ENCODE results near the gene DHX8. TPM values are rescaled to one million over a fixed set of nuclear protein-coding genes. Genes with fewer than 3 reads are reported as not detected.

The DHX8 gene
- total RNA-seq: 10 to 100 TPM; 60.6 to 62.9 TPM

DNA sequence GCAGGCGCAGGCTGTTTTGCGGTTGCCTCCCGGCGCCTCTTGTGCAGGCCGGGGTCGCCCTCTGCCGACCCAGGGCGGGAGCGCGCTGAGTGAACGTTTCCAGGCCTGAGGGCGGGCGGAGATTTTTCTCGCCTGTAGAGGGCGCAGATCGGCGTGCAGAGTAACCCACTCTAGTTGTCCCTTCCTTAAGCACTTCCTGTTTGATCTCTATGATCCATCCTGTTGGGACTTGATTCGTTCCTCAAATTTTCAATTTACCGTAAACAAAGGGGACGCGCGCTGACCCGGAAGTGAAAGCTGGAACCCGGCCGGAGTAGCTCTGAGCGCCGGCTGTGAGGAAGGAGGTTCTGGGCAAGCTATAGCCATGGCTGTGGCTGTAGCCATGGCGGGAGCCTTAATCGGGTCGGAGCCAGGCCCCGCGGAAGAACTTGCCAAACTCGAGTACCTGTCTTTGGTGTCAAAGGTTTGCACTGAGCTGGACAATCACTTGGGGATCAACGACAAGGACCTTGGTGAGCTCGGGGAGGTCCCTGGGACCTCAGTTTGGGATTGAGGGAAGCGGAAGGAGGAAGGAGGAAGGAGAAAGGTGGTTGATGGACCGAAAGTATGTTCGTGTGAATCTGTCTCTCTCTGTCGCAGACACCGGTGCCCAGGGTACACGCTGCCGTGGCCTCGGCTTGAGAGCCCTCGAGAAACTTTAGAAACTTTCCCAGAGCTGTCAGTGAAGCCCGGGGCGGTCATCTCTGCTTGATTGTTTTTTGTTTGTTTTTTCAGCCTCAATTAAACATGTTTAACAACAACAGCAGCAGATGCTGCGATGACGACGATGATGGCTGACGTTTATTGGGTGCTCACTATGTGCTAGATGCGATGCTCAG is at the start of gene DHX8:
TSS of gene DHX8 (plus strand) at position 302 of the 878 bp plus-strand sequence. CDS start at position 365, 63 bp downstream.
- peak within 1 kb of the TSS; percentile 90 for H3K27ac Mint-ChIP-seq
- H3K9me3 Mint-ChIP-seq: no peaks in the 10 kb centered on the region
- H3K36me3 Mint-ChIP-seq: peaks cover 3% of the 10 kb centered on the region
- peaks cover 3% of the 10 kb centered on the region for H3K27me3 Mint-ChIP-seq
- H3K4me3 Mint-ChIP-seq: peak within 1 kb of the TSS; percentile 88
- ATAC-seq (ENCODE audit: low read depth) (peak; percentile 98), DNase-seq (peak; percentile 99)
- H3K4me1 Mint-ChIP-seq: peaks cover 16% of the 10 kb centered on the region
- POLR2A ChIA-PET: interaction anchor here (0.5 to 5.7 kb wide), 23 partner anchors 9 to 1272 kb away, joined by 3 to 88 read pairs (median 4); partner anchors contain the start of genes ARL4D, DUSP3, ETV4 and RPL27

DNA sequence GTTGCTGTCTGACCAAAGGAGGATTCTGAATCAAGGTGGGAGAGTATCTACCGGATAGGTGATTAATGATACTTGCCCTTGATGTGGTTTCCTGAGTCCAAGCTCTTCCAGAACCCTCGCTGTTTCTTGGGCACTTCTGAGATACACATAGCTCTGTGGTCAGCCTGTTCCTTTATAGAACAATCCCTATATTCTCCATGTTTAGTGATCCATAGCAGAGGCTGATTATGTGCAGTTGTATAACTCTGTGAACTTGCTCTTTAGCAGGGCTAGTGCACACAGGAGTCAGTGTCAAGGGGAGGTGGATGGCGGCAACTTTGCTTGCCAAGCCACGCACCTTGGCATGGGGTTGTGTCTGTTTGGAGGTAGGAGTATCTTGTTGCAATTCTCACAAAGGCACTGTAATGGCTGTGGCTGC is 48.9 kb upstream of the DHX8 start:
- no peaks in the 10 kb centered on the region for H3K9me3 Mint-ChIP-seq
- no peaks in the 10 kb centered on the region for H3K4me1 Mint-ChIP-seq
- H3K36me3 Mint-ChIP-seq: no peaks in the 10 kb centered on the region
- H3K27ac Mint-ChIP-seq: no peak overlapping the region
- H3K27me3 Mint-ChIP-seq: peaks cover 21% of the 10 kb centered on the region
- H3K4me3 Mint-ChIP-seq: no peak overlapping the region
- POLR2A ChIA-PET: no interaction called here
- no peak for DNase-seq
- no peak for ATAC-seq (ENCODE audit: low read depth)

DNA sequence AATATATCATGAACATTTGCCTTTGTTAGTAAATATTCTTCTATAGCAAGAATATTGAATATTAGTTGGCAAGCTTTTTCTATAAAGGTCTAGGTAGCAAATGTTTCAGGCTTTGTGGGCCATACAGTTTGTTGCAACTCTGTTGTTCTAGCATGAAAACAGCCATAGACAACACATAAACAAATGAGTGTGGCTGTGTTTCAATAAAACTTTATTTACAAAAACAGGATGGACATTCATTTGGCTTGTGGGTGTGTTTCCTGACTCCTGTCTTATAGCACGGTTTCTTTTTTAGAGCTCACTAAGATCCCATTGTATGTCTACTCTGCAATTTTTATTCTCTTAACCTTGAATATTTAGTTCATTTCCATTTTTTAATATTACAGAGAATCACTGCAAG is 46.0 kb upstream of the DHX8 start:
- Mint-ChIP-seq H3K36me3 (no peaks in the 10 kb centered on the region), H3K9me3 (no peaks in the 10 kb centered on the region), H3K27me3 (peaks cover 17% of the 10 kb centered on the region), H3K4me3 (no peak overlapping the region), H3K27ac (no peak overlapping the region), H3K4me1 (no peaks in the 10 kb centered on the region)
- POLR2A ChIA-PET: no interaction called here
- ATAC-seq (ENCODE audit: low read depth) (no peak), DNase-seq (no peak)

DNA sequence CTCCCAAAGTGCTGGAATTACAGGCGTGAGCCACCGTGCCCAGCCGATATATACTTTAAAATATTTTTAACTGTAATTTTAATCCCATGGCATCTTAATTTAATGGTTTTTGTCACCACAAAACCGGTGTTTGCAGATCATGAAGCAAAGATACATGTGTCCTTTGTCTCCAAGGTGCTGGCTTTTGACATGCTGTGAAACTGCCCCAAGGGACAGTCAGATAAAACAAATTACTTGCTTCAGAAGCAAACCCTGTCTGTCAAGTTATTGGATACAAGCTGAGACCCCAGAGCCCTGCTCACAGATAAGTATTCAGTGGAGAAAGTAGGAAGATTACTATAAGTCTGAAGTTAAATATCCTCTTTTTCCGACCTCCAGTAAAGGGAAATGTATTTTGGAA is 45.1 kb upstream of the DHX8 start:
- DNase-seq: no peak
- no peak overlapping the region for H3K27ac Mint-ChIP-seq
- POLR2A ChIA-PET: no interaction called here
- no peaks in the 10 kb centered on the region for H3K9me3 Mint-ChIP-seq
- no peak overlapping the region for H3K4me3 Mint-ChIP-seq
- no peaks in the 10 kb centered on the region for H3K4me1 Mint-ChIP-seq
- peaks cover 17% of the 10 kb centered on the region for H3K27me3 Mint-ChIP-seq
- H3K36me3 Mint-ChIP-seq: no peaks in the 10 kb centered on the region
- ATAC-seq (ENCODE audit: low read depth): no peak

DNA sequence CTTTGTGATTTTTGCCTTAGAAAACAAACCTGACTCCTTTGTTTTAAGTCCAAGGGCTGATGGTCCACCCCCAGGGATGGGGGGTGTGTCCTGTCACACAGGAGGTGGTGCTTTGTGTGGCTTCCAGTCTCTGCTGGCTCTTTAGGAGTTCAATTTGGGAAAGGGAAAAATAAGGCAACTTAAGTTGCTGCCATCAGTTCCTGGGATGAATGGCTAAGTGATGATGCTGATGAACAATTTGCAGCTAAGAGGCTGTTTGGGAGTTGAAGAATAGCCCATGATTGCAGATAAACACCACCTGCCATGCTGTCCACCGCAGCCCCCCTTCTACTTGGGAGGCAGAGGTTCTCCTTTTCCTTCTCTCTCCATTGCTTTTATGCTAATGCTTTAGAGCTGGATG is 44.7 kb upstream of the DHX8 start:
- Mint-ChIP-seq H3K4me1 (no peaks in the 10 kb centered on the region), H3K4me3 (no peak overlapping the region), H3K9me3 (no peaks in the 10 kb centered on the region), H3K27me3 (peaks cover 14% of the 10 kb centered on the region), H3K36me3 (no peaks in the 10 kb centered on the region), H3K27ac (no peak overlapping the region)
- POLR2A ChIA-PET: no interaction called here
- ATAC-seq (ENCODE audit: low read depth) (no peak), DNase-seq (no peak)

- POLR2A ChIA-PET: no interaction called here
- Mint-ChIP-seq H3K9me3 (no peaks in the 10 kb centered on the region), H3K4me1 (no peaks in the 10 kb centered on the region), H3K36me3 (no peaks in the 10 kb centered on the region), H3K27me3 (peaks cover 13% of the 10 kb centered on the region), H3K4me3 (no peak overlapping the region), H3K27ac (no peak overlapping the region)
- DNase-seq: no peak
- no peak for ATAC-seq (ENCODE audit: low read depth)
Measured at GRCh38 chr17:43442711-43443110, 41.1 kb upstream of the DHX8 start.

DNA sequence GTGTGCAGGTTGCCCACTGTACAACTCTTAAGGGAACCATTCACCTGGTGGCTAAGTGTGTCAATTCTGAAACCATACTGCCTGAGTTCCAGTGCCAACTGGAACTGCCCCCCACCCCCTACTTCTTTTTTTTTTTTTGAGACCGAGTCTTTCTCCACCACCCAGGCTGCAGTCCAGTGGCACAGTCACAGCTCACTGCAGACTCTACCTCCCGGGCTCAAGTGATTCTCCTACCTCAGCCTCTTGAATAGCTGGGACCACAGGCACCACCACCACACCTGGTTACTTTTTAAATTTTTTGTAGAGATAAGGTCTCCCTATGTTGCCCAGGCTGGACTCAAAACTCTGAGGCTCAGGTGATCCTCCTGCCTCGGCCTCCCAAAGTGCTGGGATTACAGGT is 40.4 kb upstream of the DHX8 start:
- no peaks in the 10 kb centered on the region for H3K36me3 Mint-ChIP-seq
- H3K4me3 Mint-ChIP-seq: no peak overlapping the region
- no peak for ATAC-seq (ENCODE audit: low read depth)
- POLR2A ChIA-PET: no interaction called here
- peaks cover 14% of the 10 kb centered on the region for H3K27me3 Mint-ChIP-seq
- no peak overlapping the region for H3K27ac Mint-ChIP-seq
- H3K4me1 Mint-ChIP-seq: no peaks in the 10 kb centered on the region
- H3K9me3 Mint-ChIP-seq: no peaks in the 10 kb centered on the region
- no peak for DNase-seq

- Mint-ChIP-seq H3K36me3 (no peaks in the 10 kb centered on the region), H3K4me3 (no peak overlapping the region), H3K4me1 (no peaks in the 10 kb centered on the region), H3K9me3 (no peaks in the 10 kb centered on the region), H3K27me3 (peaks cover 16% of the 10 kb centered on the region), H3K27ac (no peak overlapping the region)
- no peak for ATAC-seq (ENCODE audit: low read depth)
- POLR2A ChIA-PET: no interaction called here
- no peak for DNase-seq
Measured at GRCh38 chr17:43444223-43445008, 39.4 kb upstream of the DHX8 start.

GRCh38 chr17:43445009-43445589 is 38.7 kb upstream of the DHX8 start:
- no peak overlapping the region for H3K27ac Mint-ChIP-seq
- no peaks in the 10 kb centered on the region for H3K9me3 Mint-ChIP-seq
- H3K27me3 Mint-ChIP-seq: peaks cover 16% of the 10 kb centered on the region
- no peak for ATAC-seq (ENCODE audit: low read depth)
- H3K36me3 Mint-ChIP-seq: no peaks in the 10 kb centered on the region
- DNase-seq: no peak
- POLR2A ChIA-PET: no interaction called here
- H3K4me1 Mint-ChIP-seq: no peaks in the 10 kb centered on the region
- no peak overlapping the region for H3K4me3 Mint-ChIP-seq

DNA sequence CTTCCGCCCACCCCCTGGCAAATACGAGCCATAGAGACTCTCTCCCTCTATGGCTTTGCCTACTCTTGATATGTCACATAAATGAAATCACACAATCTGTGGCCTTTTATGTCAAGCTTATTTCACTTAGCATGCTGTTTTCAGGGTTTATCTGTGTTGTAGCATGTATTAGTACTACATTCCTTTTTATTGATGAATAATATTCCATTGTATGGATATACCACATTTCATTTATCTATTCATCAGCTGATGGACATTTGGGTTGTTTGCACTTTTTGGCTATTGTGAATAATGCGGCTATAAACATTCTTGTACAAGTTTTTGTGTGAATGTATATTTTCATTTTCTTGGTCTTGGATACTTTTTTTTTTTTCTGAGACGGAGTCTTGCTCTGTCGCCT is 37.0 kb upstream of the DHX8 start:
- no peak for DNase-seq
- no peak overlapping the region for H3K4me3 Mint-ChIP-seq
- no peak overlapping the region for H3K27ac Mint-ChIP-seq
- no peaks in the 10 kb centered on the region for H3K4me1 Mint-ChIP-seq
- H3K27me3 Mint-ChIP-seq: peaks cover 12% of the 10 kb centered on the region
- ATAC-seq (ENCODE audit: low read depth): no peak
- POLR2A ChIA-PET: interaction anchor here (0.6 kb wide), 1 partner anchor 1581 kb away, joined by 3 read pairs; no protein-coding TSS in a partner anchor
- no peaks in the 10 kb centered on the region for H3K9me3 Mint-ChIP-seq
- H3K36me3 Mint-ChIP-seq: no peaks in the 10 kb centered on the region

DNA sequence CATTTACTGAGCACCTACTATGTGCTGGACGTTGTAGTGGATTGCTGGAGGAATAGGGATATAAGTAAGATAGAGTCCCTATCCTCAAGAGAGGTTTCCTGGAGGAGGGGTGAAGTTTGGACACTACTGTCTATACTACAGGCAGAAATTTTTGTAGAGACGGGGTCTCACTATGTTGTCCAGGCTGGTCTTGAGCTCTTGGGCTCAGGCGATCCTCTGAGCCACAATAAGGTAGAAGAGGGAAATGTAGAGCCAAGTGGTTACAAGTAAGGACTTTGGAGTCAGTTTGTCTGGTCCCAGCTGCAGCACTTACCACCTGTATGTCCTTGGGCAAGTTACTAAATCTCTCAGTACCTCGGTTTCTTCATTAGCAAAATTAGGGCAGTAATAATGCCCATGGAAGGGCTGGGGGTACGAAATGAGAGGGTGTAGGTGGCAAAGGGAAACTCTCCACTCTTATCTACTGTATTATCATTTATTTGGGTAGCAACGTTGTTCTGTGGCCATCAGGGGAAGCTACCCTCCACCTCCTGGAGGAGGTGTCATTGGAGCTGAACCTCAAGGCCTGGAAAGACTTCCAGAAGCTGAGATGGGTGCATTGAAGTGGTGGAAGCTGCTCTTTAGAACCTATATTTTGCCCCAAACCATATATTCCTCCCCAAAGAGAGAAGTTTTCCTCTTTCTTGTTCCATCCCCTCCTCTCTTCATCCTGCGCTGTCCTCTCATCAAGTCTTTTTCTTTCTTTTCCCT is 34.9 kb upstream of the DHX8 start:
- Mint-ChIP-seq H3K27ac (no peak overlapping the region), H3K4me1 (no peaks in the 10 kb centered on the region), H3K9me3 (no peaks in the 10 kb centered on the region), H3K36me3 (no peaks in the 10 kb centered on the region), H3K4me3 (no peak overlapping the region), H3K27me3 (peaks cover 10% of the 10 kb centered on the region)
- DNase-seq (no peak), ATAC-seq (ENCODE audit: low read depth) (no peak)
- POLR2A ChIA-PET: no interaction called here

GRCh38 chr17:43449470-43450248 is 34.1 kb upstream of the DHX8 start:
- no peak overlapping the region for H3K4me3 Mint-ChIP-seq

More at GRCh38 chr17:43449470-43450248, 34.1 kb upstream of the DHX8 start:
- H3K4me1 Mint-ChIP-seq: no peaks in the 10 kb centered on the region
- ATAC-seq (ENCODE audit: low read depth) (no peak), DNase-seq (no peak)
- POLR2A ChIA-PET: no interaction called here
- H3K27ac Mint-ChIP-seq: no peak overlapping the region
- peaks cover 6% of the 10 kb centered on the region for H3K27me3 Mint-ChIP-seq
- no peaks in the 10 kb centered on the region for H3K9me3 Mint-ChIP-seq
- no peaks in the 10 kb centered on the region for H3K36me3 Mint-ChIP-seq
